ENCODE measurements around the gene STXBP6.

DNA sequence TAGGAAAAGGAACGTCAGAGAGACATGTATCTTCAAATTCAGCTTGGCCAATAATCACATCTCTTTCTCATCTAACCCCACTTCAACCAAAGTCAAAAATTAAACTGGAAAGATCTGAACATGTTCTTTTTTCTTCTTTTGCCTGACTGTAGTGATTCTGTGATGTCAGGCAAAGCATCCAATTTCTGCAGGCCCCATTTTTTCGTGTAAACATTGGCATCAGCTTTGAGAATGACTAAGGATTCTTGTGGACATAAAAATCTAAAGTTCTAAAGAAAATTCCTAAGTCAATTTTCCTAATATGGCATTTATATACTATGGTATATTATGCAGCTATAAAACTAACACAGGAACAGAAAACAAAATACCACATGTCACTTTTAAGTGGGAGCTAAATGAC is 89.1 kb downstream of the STXBP6 start:
- TF ChIP-seq, protein P1, sequence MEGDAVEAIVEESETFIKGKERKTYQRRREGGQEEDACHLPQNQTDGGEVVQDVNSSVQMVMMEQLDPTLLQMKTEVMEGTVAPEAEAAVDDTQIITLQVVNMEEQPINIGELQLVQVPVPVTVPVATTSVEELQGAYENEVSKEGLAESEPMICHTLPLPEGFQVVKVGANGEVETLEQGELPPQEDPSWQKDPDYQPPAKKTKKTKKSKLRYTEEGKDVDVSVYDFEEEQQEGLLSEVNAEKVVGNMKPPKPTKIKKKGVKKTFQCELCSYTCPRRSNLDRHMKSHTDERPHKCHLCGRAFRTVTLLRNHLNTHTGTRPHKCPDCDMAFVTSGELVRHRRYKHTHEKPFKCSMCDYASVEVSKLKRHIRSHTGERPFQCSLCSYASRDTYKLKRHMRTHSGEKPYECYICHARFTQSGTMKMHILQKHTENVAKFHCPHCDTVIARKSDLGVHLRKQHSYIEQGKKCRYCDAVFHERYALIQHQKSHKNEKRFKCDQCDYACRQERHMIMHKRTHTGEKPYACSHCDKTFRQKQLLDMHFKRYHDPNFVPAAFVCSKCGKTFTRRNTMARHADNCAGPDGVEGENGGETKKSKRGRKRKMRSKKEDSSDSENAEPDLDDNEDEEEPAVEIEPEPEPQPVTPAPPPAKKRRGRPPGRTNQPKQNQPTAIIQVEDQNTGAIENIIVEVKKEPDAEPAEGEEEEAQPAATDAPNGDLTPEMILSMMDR (tag by site-specific recombination; IDR thresholded peaks at IDR 0.05) = no peak
- TF ChIP-seq, protein P2, sequence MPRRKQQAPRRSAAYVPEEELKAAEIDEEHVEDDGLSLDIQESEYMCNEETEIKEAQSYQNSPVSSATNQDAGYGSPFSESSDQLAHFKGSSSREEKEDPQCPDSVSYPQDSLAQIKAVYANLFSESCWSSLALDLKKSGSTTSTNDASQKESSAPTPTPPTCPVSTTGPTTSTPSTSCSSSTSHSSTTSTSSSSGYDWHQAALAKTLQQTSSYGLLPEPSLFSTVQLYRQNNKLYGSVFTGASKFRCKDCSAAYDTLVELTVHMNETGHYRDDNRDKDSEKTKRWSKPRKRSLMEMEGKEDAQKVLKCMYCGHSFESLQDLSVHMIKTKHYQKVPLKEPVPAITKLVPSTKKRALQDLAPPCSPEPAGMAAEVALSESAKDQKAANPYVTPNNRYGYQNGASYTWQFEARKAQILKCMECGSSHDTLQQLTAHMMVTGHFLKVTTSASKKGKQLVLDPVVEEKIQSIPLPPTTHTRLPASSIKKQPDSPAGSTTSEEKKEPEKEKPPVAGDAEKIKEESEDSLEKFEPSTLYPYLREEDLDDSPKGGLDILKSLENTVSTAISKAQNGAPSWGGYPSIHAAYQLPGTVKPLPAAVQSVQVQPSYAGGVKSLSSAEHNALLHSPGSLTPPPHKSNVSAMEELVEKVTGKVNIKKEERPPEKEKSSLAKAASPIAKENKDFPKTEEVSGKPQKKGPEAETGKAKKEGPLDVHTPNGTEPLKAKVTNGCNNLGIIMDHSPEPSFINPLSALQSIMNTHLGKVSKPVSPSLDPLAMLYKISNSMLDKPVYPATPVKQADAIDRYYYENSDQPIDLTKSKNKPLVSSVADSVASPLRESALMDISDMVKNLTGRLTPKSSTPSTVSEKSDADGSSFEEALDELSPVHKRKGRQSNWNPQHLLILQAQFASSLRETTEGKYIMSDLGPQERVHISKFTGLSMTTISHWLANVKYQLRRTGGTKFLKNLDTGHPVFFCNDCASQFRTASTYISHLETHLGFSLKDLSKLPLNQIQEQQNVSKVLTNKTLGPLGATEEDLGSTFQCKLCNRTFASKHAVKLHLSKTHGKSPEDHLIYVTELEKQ (tag by site-specific recombination; IDR thresholded peaks at IDR 0.05; ENCODE audit: borderline replicate concordance) = no peak
- TF ChIP-seq ZSCAN23 (tag by site-specific recombination; IDR thresholded peaks at IDR 0.05) = no peak
- TF ChIP-seq TRIM28 (IDR thresholded peaks at IDR 0.05; ENCODE audit: borderline replicate concordance, low read length) = no peak
- no peak for TF ChIP-seq ZBTB7A (tag by site-specific recombination; IDR thresholded peaks at IDR 0.05; ENCODE audit: low read depth)
- no peak for TF ChIP-seq ZNF416 (tag by site-specific recombination; IDR thresholded peaks at IDR 0.05)
- no peak for TF ChIP-seq ZNF174 (tag by site-specific recombination; IDR thresholded peaks at IDR 0.05)
- no peak for TF ChIP-seq ZNF549 (tag by site-specific recombination; IDR thresholded peaks at IDR 0.05)
- TF ChIP-seq YY1 (tag by site-specific recombination; IDR thresholded peaks at IDR 0.05) = no peak

Data from HEK293 (cell line).